HG02973 (cell line): ENCODE results near the gene DNM3.

Experiments
- ATAC-seq: cut with Tn5 transposase; IDR thresholded peaks from one replicate; pipeline ENCODE4 v1.9.1; 2021; ENCODE audit warnings: moderate library complexity; ENCODE audit not compliant: unreplicated experiment

DNM3 gene

DNA sequence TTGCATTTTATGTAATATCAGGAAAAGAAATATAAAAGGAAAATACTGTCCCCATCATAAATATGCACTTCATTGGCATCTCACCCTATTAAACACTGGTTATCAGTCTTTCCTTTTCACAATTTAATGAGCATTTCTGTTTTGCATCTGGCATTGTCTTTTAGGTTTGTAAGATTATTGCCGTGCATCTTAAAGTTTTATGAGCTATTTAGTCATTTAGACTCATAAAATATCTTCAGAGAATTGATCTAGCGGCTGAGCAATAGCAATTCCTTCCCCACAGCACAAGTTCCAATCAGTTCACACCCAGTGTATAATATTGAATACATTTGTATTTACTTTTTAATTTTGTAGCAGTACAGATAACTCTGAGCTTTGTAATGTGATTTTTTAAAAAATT, 466.8 kb downstream of the DNM3 start:
- ATAC-seq, result no peak

DNA sequence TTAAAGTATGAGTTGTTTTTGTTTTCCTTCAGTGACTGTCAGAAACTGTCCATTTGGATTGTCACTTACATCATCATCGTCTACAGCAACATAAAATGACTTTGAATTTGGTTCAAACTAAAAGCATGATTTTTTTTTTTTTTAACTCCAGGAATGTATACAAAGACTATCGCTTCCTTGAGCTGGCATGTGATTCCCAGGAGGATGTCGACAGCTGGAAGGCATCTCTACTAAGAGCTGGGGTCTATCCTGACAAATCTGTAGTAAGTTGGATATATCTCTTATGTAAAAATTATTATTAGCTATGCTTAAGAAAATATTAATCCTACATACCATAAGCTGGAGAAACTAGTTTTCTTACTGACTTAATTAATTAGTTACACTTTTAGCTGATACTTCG, 467.3 kb downstream of the DNM3 start:
- no peak for ATAC-seq

DNA sequence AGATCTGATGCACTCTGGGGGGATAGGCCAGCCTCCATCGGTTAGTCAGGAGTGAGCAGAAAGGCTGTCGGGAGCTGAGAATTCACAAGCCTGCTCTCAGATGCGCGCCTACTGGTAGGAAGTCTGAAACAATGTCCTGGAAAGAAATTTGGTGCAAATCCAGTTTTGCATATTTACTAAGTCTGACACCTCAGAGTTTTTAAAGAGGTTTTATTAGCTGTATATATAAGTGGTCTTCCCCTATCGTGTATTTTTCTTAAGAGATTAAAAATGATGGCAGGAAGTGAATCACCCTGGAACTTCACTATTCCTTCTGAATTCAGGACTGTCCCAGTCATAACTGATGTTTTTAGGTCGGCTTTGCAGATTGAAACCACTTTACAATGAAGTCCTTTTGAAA, 479.4 kb downstream of the DNM3 start:
- no peak for ATAC-seq

- ATAC-seq, result no peak
Observed at GRCh38 chr1:172321451-172321850, 480.2 kb downstream of the DNM3 start.

DNA sequence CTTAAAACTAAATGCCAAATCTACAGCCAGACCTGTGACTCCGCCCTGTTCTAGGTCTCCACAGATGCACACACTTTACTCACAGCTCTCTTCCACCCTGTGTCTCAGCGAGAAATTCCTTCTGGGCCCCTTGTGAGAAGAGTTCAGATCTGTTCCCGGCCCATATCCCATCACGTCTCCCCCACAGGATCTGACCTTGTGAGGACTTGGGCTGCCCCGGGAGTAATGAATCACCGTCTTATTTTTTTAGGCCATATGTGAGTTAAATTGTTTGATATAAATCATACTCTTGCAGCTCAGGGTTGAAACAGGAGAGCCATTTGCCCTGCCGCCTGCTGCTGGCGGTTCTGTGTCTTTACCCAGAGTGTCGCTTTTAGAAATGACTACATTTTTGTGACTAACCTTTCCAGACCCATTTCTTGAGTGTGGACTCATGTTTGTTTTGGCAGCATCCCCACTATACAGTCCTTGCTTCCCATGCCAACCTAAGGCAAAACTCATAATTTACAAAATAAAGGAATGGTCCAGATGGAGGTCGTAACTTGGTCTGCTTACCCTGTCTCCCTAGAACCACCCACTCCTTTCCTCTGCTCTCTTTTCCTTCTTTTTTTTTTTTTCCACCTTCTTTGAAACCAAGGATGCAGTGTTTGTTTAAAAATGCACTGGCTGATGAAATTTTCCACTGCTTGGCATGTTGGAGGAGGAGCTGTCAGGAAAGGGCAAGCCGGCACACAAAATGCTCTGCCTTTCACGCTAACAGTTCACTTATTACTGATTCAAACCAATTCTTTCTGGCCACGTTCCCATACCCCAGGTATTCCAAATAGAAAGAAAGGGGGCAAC, 481.1 kb downstream of the DNM3 start:
- ATAC-seq, result no peak

GRCh38 chr1:172323686-172324085, 482.4 kb downstream of the DNM3 start:
- ATAC-seq, result no peak

GRCh38 chr1:172324086-172324485, 482.8 kb downstream of the DNM3 start:
- ATAC-seq, result no peak

GRCh38 chr1:172324761-172325160, 483.5 kb downstream of the DNM3 start:
- no peak for ATAC-seq

- ATAC-seq, result no peak
Observed at GRCh38 chr1:172325531-172325930, 484.2 kb downstream of the DNM3 start.

DNA sequence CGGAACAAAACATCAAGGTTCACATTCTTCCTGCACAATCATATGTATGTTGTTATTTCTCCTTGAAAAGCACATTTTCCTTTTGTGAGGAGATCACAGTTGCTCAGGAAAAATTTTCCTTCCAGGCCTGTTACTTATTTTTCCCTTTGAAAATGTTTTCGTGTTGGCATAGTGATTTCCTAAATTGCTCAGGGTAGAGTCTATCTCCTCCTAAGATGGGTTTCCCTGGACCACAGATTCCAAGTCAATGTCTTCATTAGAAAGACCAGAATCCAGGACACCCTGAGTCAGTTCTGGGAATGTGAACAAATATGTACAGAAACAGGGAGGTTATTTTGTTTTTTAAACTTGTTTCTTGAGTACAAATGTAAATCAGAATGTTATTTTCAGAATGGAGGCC, 484.8 kb downstream of the DNM3 start:
- ATAC-seq, result no peak

- no peak for ATAC-seq
Observed at GRCh38 chr1:172328266-172328665, 487.0 kb downstream of the DNM3 start.

GRCh38 chr1:172332230-172332629, 490.9 kb downstream of the DNM3 start:
- no peak for ATAC-seq

DNA sequence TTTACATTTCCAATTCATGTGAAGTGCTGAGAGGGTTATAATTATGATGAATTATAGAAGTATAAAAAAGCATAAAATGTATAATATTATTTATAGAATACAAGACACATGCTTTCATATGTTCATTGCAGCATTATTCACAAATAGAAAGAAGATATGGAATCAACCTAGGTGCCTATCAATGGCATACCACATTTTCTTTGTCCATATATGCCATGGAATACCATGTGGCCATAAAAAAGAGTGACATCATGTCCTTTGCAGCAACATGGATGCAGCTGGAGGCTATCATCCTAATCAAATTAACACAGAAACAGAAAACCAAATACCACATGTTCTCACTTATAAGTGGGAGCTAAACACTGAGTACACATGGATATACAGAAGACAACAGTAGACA, 494.1 kb downstream of the DNM3 start:
- no peak for ATAC-seq

DNA sequence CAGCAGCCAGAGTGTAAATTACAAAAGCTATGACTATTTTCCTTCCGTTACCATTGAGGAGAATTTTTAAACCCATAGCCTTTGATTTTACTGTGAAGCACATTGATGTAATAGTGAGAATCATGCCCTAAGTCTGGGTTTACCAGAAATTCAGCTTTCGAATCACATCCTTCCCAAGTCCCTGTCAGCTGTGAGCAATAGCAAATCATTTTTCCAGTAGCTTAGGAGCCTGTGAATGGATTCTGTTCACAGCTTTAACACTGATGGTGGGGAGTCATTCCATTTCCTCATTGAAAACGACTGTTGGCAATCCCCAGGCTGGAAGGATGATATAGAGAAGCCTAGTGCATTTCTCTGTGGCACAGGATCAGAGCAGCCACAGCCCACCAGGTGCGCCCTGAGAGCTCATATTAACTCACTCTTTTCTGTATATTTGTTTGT, 497.0 kb downstream of the DNM3 start:
- peak; percentile 34 for ATAC-seq

GRCh38 chr1:172339842-172340241, 498.5 kb downstream of the DNM3 start:
- ATAC-seq, result no peak

- ATAC-seq, result no peak
Observed at GRCh38 chr1:172340520-172340919, 499.2 kb downstream of the DNM3 start.

GRCh38 chr1:172341697-172342096, 500.4 kb downstream of the DNM3 start:
- no peak for ATAC-seq

DNA sequence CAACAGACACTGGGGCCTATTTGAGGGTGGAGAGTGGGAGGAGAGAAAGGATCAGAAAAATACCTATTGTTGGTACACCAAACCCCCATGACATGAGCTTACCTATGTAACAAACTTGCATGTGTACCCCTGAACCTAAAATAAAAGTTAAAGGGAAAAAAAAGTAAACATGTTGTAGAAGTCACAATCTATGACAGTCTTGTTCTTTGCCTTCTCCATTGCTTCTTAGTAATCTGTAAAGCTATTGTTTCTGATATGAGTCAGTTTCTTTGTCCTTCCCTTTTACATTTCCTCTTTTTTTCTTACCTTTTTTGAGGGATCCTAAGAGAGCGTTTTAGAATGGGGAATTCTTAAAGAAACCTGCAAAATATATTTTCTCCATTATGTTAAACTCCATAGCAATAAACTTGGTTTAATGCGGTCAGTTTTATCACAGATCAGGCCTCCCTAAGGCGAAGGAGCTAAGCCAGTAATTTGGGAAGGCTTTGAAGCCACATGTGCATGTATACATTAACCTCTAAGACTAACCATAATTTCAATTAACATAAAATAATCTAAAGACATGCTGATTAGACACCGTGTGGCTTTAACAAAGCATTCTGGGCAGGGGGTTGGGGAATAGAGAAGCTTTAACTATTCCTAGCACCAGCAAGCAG, 501.4 kb downstream of the DNM3 start:
- ATAC-seq, result peak; percentile 40

DNA sequence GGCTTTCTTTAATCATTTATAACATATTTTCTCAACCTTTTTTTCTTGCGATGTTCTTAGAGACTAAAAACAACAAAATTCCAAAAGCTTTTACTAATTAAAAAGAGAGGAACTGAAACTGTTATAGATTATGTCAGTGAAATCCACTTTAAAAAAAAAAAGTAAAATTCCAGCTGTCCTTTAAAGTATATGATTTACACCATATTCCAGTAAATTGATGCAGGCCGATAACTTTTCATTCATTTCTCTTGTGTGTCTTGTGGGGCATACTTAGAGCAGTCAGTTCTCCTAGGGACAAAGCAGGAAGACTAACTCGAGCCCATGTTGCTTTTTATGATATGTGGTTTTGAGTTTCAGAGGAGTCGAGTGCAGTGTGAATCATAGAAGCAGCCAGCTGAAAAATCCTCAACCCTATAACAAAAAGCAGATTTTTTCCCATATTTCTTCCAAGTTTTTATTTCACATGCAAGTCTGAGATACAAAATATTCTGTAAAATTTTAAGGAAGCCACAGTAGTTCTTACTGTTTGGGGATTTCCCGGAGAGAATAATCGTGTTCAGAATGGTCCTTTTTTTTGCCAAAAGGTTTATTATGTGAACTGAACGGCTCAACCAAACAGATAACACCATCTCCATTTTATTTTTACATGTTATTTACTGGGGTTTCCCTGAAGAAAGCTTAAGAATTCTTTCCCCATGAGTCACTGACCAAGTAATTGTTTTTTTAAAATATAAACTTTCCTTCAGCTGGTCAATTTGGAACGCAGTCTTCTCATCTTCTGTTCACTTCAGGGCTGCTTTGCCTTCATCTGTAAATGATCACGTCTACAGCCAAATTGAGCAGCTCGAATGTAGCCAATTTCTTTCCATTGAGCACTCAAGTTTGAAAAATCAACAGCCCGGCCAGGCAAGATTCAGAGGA, 502.2 kb downstream of the DNM3 start:
- no peak for ATAC-seq

DNA sequence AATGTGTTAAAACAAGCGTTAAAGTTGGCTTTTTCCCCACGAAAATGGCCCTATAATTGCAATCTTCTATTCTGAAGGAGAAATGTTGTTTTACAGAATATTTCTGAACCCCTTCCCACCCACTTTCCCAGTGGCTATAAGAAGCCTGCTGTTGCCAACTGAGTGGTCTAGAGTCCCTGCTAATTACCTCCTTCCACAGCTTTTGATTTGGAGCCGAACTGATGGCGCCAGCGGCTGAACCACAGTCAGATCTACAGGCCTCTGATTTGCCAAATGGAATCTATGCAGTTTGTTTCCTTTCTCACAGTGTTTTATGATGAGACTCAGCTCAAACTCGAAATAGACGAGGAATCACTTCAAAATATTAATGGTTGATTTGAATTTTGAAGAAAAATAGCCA, 503.1 kb downstream of the DNM3 start:
- ATAC-seq, result no peak

DNA sequence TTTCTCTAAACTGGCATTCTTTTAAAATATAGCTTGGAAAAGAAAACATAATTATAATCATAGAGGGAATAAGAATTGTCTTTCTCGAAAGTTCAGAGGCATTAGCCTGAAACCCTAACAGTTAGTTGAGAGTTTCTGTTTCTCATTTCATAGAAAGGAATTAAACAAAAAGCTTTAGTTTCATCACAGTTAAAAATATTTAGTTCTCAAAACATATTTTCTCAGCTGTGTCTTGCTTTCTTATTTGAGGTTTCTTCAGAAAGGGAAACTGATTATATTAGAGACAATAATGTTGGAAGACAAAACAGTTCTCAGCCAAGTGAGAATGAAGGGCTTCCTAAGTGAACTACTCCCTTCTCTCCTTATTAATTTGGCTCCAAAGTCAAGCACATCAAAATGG, 503.8 kb downstream of the DNM3 start:
- no peak for ATAC-seq
